GM13976 (cell line): ENCODE results near the gene DLX4.

Source experiments
- DNase-seq: peaks from one replicate; pipeline ENCODE4 v3.0.0; 2012; ENCODE audit warnings: low spot score
- CTCF ChIP-seq: IDR thresholded peaks from 2 replicates; pipeline ENCODE4 v1.5.1; 2012; ENCODE audit warnings: borderline replicate concordance, mild to moderate bottlenecking; ENCODE audit not compliant: insufficient read depth; ENCODE audit errors: extremely low read depth, missing control alignments, control extremely low read depth
- in situ Hi-C: fragments of 300-500 bp; cut with MboI; formaldehyde crosslinking; loops from one replicate; pipeline ENCODE4 v1.12.0; 2022; ENCODE audit warnings: low sequenced_read_pairs, mixed read lengths, inconsistent platforms; ENCODE audit not compliant: unreplicated experiment

The DLX4 gene

GRCh38 chr17:49971199-49971847, 2.3 kb downstream of the DLX4 start:
- DNase-seq, result no peak
- TF ChIP-seq CTCF, result no peak
- in situ Hi-C loops, result no loop called here

GRCh38 chr17:49971848-49972485, 3.0 kb downstream of the DLX4 start:
- TF ChIP-seq CTCF, result no peak
- in situ Hi-C loops, result no loop called here
- DNase-seq, result no peak

- no peak for DNase-seq
- TF ChIP-seq CTCF, result no peak
- in situ Hi-C loops, result no loop called here
Observed at GRCh38 chr17:49972486-49973270, 3.7 kb downstream of the DLX4 start.

GRCh38 chr17:49973271-49973615, 4.3 kb downstream of the DLX4 start:
- TF ChIP-seq CTCF, result no peak
- DNase-seq, result no peak
- in situ Hi-C loops, result no loop called here

GRCh38 chr17:49975531-49975930, 6.5 kb downstream of the DLX4 start:
- DNase-seq, result no peak
- in situ Hi-C loops, result no loop called here
- TF ChIP-seq CTCF, result no peak

- in situ Hi-C loops, result no loop called here
- DNase-seq, result no peak
- no peak for TF ChIP-seq CTCF
Observed at GRCh38 chr17:49976163-49976827, 7.3 kb downstream of the DLX4 start.
